ENCODE data around the gene CREB3L2. TPM values are rescaled to one million over a fixed set of nuclear protein-coding genes. Genes with fewer than 3 reads are reported as not detected.

Gene CREB3L2
- polyA plus RNA-seq, 3 donors: 6.9 to 12.9 (median 11.9) TPM

DNA sequence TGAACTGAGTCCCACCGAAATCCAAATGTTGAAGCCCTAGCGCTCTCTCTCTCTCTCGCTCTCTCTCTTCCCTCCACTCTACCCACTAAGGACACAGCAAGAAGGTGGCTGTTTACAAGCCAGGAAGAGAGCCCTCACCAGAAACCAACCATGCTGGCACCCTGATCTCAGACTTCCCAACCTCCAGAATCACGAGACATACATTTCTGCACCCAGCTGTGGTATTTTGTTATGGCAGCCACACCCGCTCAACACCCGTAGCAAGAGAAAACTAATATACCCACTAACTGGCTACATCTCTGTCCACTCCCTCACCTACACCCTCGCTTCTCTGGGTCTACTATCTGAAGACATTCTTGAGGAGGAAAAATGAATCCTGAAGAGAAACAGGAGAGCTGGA, 54.8 kb downstream of the CREB3L2 start:
- intact Hi-C loops (cut with micrococcal nuclease): loop anchor here in 1 of 2 donors (10.0 kb wide), 1 partner anchor 58 kb away; the partner anchor contains the start of gene CREB3L2
- H3K79me2 ChIP-seq (ENCODE audit: insufficient read depth, low read length): peaks cover 37% of the 10 kb centered on the region
- H3K27ac ChIP-seq (ENCODE audit: low read depth in 1 of 2, low read length in 2 of 2): no peak overlapping the region
- TF ChIP-seq, protein P1, sequence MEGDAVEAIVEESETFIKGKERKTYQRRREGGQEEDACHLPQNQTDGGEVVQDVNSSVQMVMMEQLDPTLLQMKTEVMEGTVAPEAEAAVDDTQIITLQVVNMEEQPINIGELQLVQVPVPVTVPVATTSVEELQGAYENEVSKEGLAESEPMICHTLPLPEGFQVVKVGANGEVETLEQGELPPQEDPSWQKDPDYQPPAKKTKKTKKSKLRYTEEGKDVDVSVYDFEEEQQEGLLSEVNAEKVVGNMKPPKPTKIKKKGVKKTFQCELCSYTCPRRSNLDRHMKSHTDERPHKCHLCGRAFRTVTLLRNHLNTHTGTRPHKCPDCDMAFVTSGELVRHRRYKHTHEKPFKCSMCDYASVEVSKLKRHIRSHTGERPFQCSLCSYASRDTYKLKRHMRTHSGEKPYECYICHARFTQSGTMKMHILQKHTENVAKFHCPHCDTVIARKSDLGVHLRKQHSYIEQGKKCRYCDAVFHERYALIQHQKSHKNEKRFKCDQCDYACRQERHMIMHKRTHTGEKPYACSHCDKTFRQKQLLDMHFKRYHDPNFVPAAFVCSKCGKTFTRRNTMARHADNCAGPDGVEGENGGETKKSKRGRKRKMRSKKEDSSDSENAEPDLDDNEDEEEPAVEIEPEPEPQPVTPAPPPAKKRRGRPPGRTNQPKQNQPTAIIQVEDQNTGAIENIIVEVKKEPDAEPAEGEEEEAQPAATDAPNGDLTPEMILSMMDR (IDR thresholded peaks at IDR 0.05): no peak
- H3K4me1 ChIP-seq (ENCODE audit: control insufficient read depth in 1 of 2, insufficient read depth in 2 of 2, low read length in 2 of 2): no peaks in the 10 kb centered on the region
- Mint-ChIP-seq H3K4me1 (peaks cover 12% of the 10 kb centered on the region), H3K4me3 (no peak overlapping the region), H3K27me3 (ENCODE audit: low read depth in 3 of 3) (peaks cover 0 to 2% (median 0%) of the 10 kb centered on the region in 3 donors), H3K27ac (peak overlapping the region in 3 of 7 donors; percentile 35 to 54 (median 43)), H3K9me3 (no peaks in the 10 kb centered on the region), H3K36me3 (peaks cover 10 to 12% of the 10 kb centered on the region in 2 donors)
- H3K9me3 ChIP-seq (replicated peaks in 1 of 2; ENCODE audit: control insufficient read depth in 1 of 2, insufficient read depth in 1 of 2, low read length in 2 of 2): no peaks in the 10 kb centered on the region
- no peaks in the 10 kb centered on the region for H3K36me3 ChIP-seq (replicated peaks in 1 of 2; ENCODE audit: control insufficient read depth in 1 of 2, insufficient read depth in 2 of 2, low read length in 2 of 2)
- DNase-seq: no peak
- H4K20me1 ChIP-seq (ENCODE audit: insufficient read depth, low read length): no peaks in the 10 kb centered on the region
- no peak overlapping the region for H3K4me3 ChIP-seq (replicated peaks in 1 of 3; ENCODE audit: low read depth in 2 of 3, low read length in 3 of 3)
- no peak overlapping the region for H3K9ac ChIP-seq (ENCODE audit: insufficient read depth, low read length, poor library complexity, severe bottlenecking)
- WGBS (ENCODE audit: insufficient coverage): 0% methylated on average over 1 of the region's 7 CpGs
- no peaks in the 10 kb centered on the region for H3K27me3 ChIP-seq (ENCODE audit: control insufficient read depth in 2 of 2, insufficient read depth in 2 of 2, low read length in 2 of 2)
- H2AFZ ChIP-seq (ENCODE audit: insufficient read depth, low read depth, low read length, poor library complexity, severe bottlenecking): no peak overlapping the region
- no peak overlapping the region for H3K4me2 ChIP-seq (replicated peaks; ENCODE audit: extremely low read depth, low read length, poor library complexity, severe bottlenecking)

DNA sequence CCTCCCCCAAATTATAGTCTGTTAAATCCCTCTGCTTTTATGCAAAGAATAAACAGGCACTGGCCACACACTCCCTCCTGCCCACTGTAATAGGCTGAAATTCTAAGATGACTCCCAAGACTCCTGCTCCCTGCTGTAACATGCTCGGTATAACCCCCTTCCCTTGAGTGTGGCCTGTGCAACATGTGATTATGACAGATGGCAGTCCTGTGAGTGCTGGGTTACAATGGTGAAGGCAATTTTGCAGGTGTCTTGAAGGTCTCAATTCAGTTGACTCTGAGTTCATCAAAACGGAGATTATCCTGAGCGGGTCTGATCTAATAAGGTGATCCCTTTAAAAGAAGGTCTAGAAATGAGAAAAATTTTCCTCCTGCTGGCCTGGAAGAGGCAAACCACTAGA, 55.9 kb downstream of the CREB3L2 start:
- Mint-ChIP-seq H3K4me1 (peaks cover 11% of the 10 kb centered on the region), H3K4me3 (no peak overlapping the region), H3K9me3 (no peaks in the 10 kb centered on the region), H3K36me3 (peaks cover 18% of the 10 kb centered on the region in 2 donors), H3K27ac (no peak overlapping the region), H3K27me3 (ENCODE audit: low read depth in 3 of 3) (peaks cover 0 to 2% (median 0%) of the 10 kb centered on the region in 3 donors)
- Histone ChIP-seq H3K4me3 (replicated peaks in 1 of 3; ENCODE audit: low read depth in 2 of 3, low read length in 3 of 3) (no peak overlapping the region), H3K36me3 (replicated peaks in 1 of 2; ENCODE audit: control insufficient read depth in 1 of 2, insufficient read depth in 2 of 2, low read length in 2 of 2) (no peaks in the 10 kb centered on the region), H3K9ac (ENCODE audit: insufficient read depth, low read length, poor library complexity, severe bottlenecking) (no peak overlapping the region), H4K20me1 (ENCODE audit: insufficient read depth, low read length) (no peaks in the 10 kb centered on the region), H2AFZ (ENCODE audit: insufficient read depth, low read depth, low read length, poor library complexity, severe bottlenecking) (no peak overlapping the region), H3K79me2 (ENCODE audit: insufficient read depth, low read length) (peaks cover 40% of the 10 kb centered on the region), H3K27me3 (ENCODE audit: control insufficient read depth in 2 of 2, insufficient read depth in 2 of 2, low read length in 2 of 2) (no peaks in the 10 kb centered on the region), H3K9me3 (replicated peaks in 1 of 2; ENCODE audit: control insufficient read depth in 1 of 2, insufficient read depth in 1 of 2, low read length in 2 of 2) (no peaks in the 10 kb centered on the region), H3K4me1 (ENCODE audit: control insufficient read depth in 1 of 2, insufficient read depth in 2 of 2, low read length in 2 of 2) (no peaks in the 10 kb centered on the region), H3K4me2 (replicated peaks; ENCODE audit: extremely low read depth, low read length, poor library complexity, severe bottlenecking) (no peak overlapping the region), H3K27ac (ENCODE audit: low read depth in 1 of 2, low read length in 2 of 2) (no peak overlapping the region)
- intact Hi-C loops (cut with micrococcal nuclease): loop anchor here in 1 of 2 donors (10.0 kb wide), 1 partner anchor 59 kb away; the partner anchor contains the start of gene CREB3L2
- no CpG with 5 or more reads among the region's 3 CpGs for WGBS (ENCODE audit: insufficient coverage)
- TF ChIP-seq, protein P1 (IDR thresholded peaks at IDR 0.05): no peak
- no peak for DNase-seq

Data from CD14-positive monocyte (primary cell).